K562 (cell line): ENCODE measurements around the gene ISG20L2. TPM values are rescaled to one million over a fixed set of nuclear protein-coding genes. Genes with fewer than 3 reads are reported as not detected.

Experiments used
- ATAC-seq: fragments of 200-7000 bp; cut with Tn5 transposase; 3 replicates; pipeline ENCODE4 v1.9.1; 2020; ENCODE audit warnings: moderate library complexity
- Bru-seq: library from RNA; stranded (reverse); fragments of 400-500 nt; gene quantifications from one replicate; lab custom pipeline; 2021; lab: Mats Ljungman, UMichigan
- BruChase-seq, 2 experiments: library from RNA; stranded (reverse); fragments of 400-500 nt; gene quantifications; one replicate each; lab custom pipeline; 2021; lab: Mats Ljungman, UMichigan
- BruUV-seq: library from RNA; stranded (reverse); fragments of 400-500 nt; replicated peaks from 2 replicates; lab custom pipeline; 2021; lab: Mats Ljungman, UMichigan
- CTCF ChIA-PET: fragments of 300-600 bp; formaldehyde crosslinking; extraction: SDS; loops from one replicate; lab custom pipeline; 2021; ENCODE audit warnings: low intra/inter-chr PET ratio; lab: Yijun Ruan, JAX
- POLR2A ChIA-PET: fragments of 300-600, 350-650 bp; sonication (Branson Sonifier 250); formaldehyde crosslinking; extraction: SDS; loops from one replicate; lab custom pipeline; 2021; ENCODE audit warnings: antibody characterized with exemption, inconsistent platforms; lab: Yijun Ruan, JAX
- DNase-seq, 4 experiments: peaks; one replicate each; pipeline versions ENCODE4 v3.0.0 to v3.0.0-alpha.2; 2011 to 2018; ENCODE audit warnings: low spot score in 3 of 4, mixed read lengths in 3 of 4; ENCODE audit errors: extremely low read depth in 1 of 4
- FAIRE-seq: peaks from 2 replicates; lab custom pipeline; 2011; peaks lifted over from hg19 to GRCh38; lab: Jason Lieb, UNC
- H2AFZ ChIP-seq: 2 replicates; pipeline ENCODE4 v1.6.0; 2011; ENCODE audit warnings: low read depth, low read length, control low read depth, inconsistent platforms
- H3K27ac ChIP-seq: fragments of 200-600 bp; 3 replicates; pipeline ENCODE4 v1.8.0; 2011; ENCODE audit warnings: low read depth, mild to moderate bottlenecking, control low read depth, inconsistent platforms, low read length, moderate library complexity, mixed read lengths; ENCODE audit errors: extremely low read depth
- H3K27me3 ChIP-seq, 2 experiments: fragments of 300-600 bp in 1 of 2; 2 replicates in 1 of 2; 3 replicates in 1 of 2; pipeline versions ENCODE4 v1.6.0 to v1.8.0; 2011; ENCODE audit warnings: inconsistent platforms in 2 of 2, low read length in 2 of 2, mild to moderate bottlenecking in 1 of 2, mixed read lengths in 1 of 2, moderate library complexity in 1 of 2; ENCODE audit not compliant: control insufficient read depth in 2 of 2, insufficient read depth in 2 of 2
- H3K36me3 ChIP-seq: fragments of 300-600 bp; 3 replicates; pipeline ENCODE4 v1.8.0; 2011; ENCODE audit warnings: mild to moderate bottlenecking, low read length, inconsistent platforms; ENCODE audit not compliant: control insufficient read depth, insufficient read depth
- H3K4me1 ChIP-seq, 2 experiments: fragments of 200-600 bp in 1 of 2; replicated peaks in 1 of 2; 2 replicates in 1 of 2; 3 replicates in 1 of 2; pipeline versions ENCODE4 v1.5.1 to v1.8.0; 2011; ENCODE audit warnings: inconsistent platforms in 2 of 2, low read length in 2 of 2, mild to moderate bottlenecking in 1 of 2, mixed read lengths in 1 of 2, moderate library complexity in 1 of 2; ENCODE audit not compliant: control insufficient read depth in 2 of 2, insufficient read depth in 2 of 2
- H3K4me2 ChIP-seq: 2 replicates; pipeline ENCODE4 v1.6.1; 2011; ENCODE audit warnings: low read length, control low read depth, inconsistent platforms, mixed read lengths; ENCODE audit not compliant: insufficient read depth
- H3K4me3 ChIP-seq: fragments of 200-600 bp; sonication (generic), shearing (Covaris generic); 2 replicates; pipeline ENCODE4 v1.5.1; 2016; ENCODE audit warnings: control low read depth, inconsistent platforms
- H3K79me2 ChIP-seq: fragments of 200-600 bp; 3 replicates; pipeline ENCODE4 v1.8.0; 2011; ENCODE audit warnings: low read length, inconsistent platforms; ENCODE audit not compliant: control insufficient read depth, insufficient read depth
- H3K9ac ChIP-seq, 2 experiments: 2 replicates each; pipeline versions ENCODE4 v1.6.0 to v1.6.1; 2011; ENCODE audit warnings: low read depth in 2 of 2, low read length in 2 of 2, control low read depth in 1 of 2, inconsistent platforms in 1 of 2, mild to moderate bottlenecking in 1 of 2, mixed read lengths in 1 of 2; ENCODE audit not compliant: insufficient read depth in 1 of 2
- H3K9me1 ChIP-seq: one replicate; pipeline ENCODE4 v1.6.0; 2011; ENCODE audit warnings: inconsistent platforms, mild to moderate bottlenecking, low read length, moderate library complexity; ENCODE audit not compliant: control insufficient read depth, insufficient read depth
- H3K9me3 ChIP-seq: replicated peaks from 2 replicates; pipeline ENCODE4 v1.5.1; 2011; ENCODE audit warnings: low read depth, low read length, inconsistent platforms; ENCODE audit not compliant: control insufficient read depth, insufficient read depth
- H4K20me1 ChIP-seq: replicated peaks from 2 replicates; pipeline ENCODE4 v1.6.1; 2011; ENCODE audit warnings: low read length, inconsistent platforms, mixed read lengths; ENCODE audit not compliant: control insufficient read depth, insufficient read depth
- TAF15 ChIP-seq: fragments of 200-400 bp; formaldehyde crosslinking; IDR thresholded peaks from 2 replicates; pipeline ENCODE4 v1.6.1; 2017; ENCODE audit warnings: mild to moderate bottlenecking, low read depth, low read length, moderate library complexity
- ZNF76 ChIP-seq: fragments of 250-450 bp; sonication (Bioruptor Pico); IDR thresholded peaks from 2 replicates; pipeline ENCODE4 v1.4.0; 2020; ENCODE audit warnings: mild to moderate bottlenecking, moderate library complexity, borderline replicate concordance
- WGBS: fragments of 100-300 bp; shearing (Covaris generic); methylation state at CpG from one replicate; pipeline ENCODE4 v1.1.6; 2016; ENCODE audit warnings: low coverage, mixed read lengths; ENCODE audit not compliant: insufficient coverage; ENCODE audit errors: missing lambda C conversion rate; 5-methylcytosine and 5-hydroxymethylcytosine counted together
- in situ Hi-C: fragments of 300-500 bp; cut with MboI; formaldehyde crosslinking; loops from 4 replicates; pipeline ENCODE4 v1.15.0; 2018; ENCODE audit warnings: inconsistent platforms, mixed read lengths
- intact Hi-C: fragments of 100-400 bp; cut with micrococcal nuclease; formaldehyde crosslinking; loops from 2 replicates; pipeline ENCODE4 v1.14.2; 2022
- long read RNA-seq, 3 experiments: library from polyadenylated mRNA in 2 of 3; library from RNA in 1 of 3; unstranded in 2 of 3; stranded (forward) in 1 of 3; transcript quantifications; one replicate each; pipeline ENCODE4 v2.0.0, GENCODE V29; 2019 to 2022
- polyA minus RNA-seq, 3 experiments: library from RNA; depleted of rRNA, polyadenylated mRNA; stranded (reverse); fragments of >200 nt; gene quantifications; 2 replicates each; pipeline ENCODE4 v1.2.3, GENCODE V29; 2011
- polyA plus RNA-seq, 8 experiments: library from polyadenylated mRNA; depleted of rRNA in 4 of 8; stranded (reverse) in 5 of 8; unstranded in 3 of 8; fragments of >200 nt; fragmentation: Nextera tagmentation in 2 of 8; fragmentation: Illumina TruSeq in 1 of 8; extraction: Ambion mirVana in 2 of 8; extraction: Trizol in 1 of 8; gene quantifications; 2 replicates each; pipeline versions ENCODE4 v1.2.1 to v1.2.3, GENCODE V29; 2011 to 2014; ENCODE audit warnings: inconsistent platforms in 1 of 8, missing spikeins in 1 of 8
- total RNA-seq, 7 experiments: library from RNA; depleted of rRNA in 6 of 7; stranded (reverse); fragments of >200 nt in 6 of 7; fragmentation: Illumina TruSeq in 2 of 7; extraction: Trizol in 2 of 7; gene quantifications; 2 replicates each; pipeline versions ENCODE4 v1.2.1 to v1.2.3, GENCODE V29; 2011 to 2021; ENCODE audit warnings: low replicate concordance in 1 of 7
- TF ChIP-seq, protein P1 (sequence below): fragments of 450-650 bp; IDR thresholded peaks from 2 replicates; pipeline ENCODE4 v1.7.0; 2016; ENCODE audit warnings: borderline replicate concordance
- TF ChIP-seq, protein P2 (sequence below): fragments of 450-650 bp; conservative IDR thresholded peaks from 2 replicates; pipeline ENCODE4 v1.6.1; 2016; ENCODE audit warnings: missing genetic modification characterization, low read depth, mild to moderate bottlenecking, missing compliant biosample characterization, moderate library complexity
- TF ChIP-seq, protein P3 (sequence below): fragments of 450-650 bp; formaldehyde crosslinking; conservative IDR thresholded peaks from 2 replicates; pipeline ENCODE4 v1.4.0; 2022; ENCODE audit warnings: mild to moderate bottlenecking, missing genetic modification characterization

Gene ISG20L2, protein sequence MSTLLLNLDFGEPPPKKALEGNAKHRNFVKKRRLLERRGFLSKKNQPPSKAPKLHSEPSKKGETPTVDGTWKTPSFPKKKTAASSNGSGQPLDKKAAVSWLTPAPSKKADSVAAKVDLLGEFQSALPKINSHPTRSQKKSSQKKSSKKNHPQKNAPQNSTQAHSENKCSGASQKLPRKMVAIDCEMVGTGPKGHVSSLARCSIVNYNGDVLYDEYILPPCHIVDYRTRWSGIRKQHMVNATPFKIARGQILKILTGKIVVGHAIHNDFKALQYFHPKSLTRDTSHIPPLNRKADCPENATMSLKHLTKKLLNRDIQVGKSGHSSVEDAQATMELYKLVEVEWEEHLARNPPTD
- 62.5 and 90.4 TPM in 2 replicates for total RNA-seq (2011; cell fraction: chromatin; rRNA removed; ENCODE audit: low replicate concordance)
- total RNA-seq (2011; cell fraction: nucleolus; rRNA removed), result 49.1 and 64.9 TPM in 2 replicates
- 55.7 and 64.4 TPM in 2 replicates for total RNA-seq (2011; cell fraction: nucleoplasm; rRNA removed)
- total RNA-seq (2014; rRNA removed), result 34.3 and 40.7 TPM in 2 replicates
- total RNA-seq (2014; rRNA removed; fragmentation: Illumina TruSeq; extraction: Trizol), result 57.7 and 59.6 TPM in 2 replicates
- total RNA-seq (2015; rRNA removed; fragmentation: Illumina TruSeq; extraction: Trizol), result 52.6 and 53.3 TPM in 2 replicates
- total RNA-seq (2021), result 46.3 and 50.3 TPM in 2 replicates
- polyA plus RNA-seq (2011; rRNA removed), result 59.5 and 63.8 TPM in 2 replicates
- polyA plus RNA-seq (2011; cell fraction: cytosol; rRNA removed), result 60.2 and 77.5 TPM in 2 replicates
- 23.1 and 28.0 TPM in 2 replicates for polyA plus RNA-seq (2011; cell fraction: nucleus; rRNA removed)
- 45.7 and 45.9 TPM in 2 replicates for polyA plus RNA-seq (2012)
- 100 and 130 TPM in 2 replicates for polyA plus RNA-seq (2014; fragmentation: Illumina TruSeq; extraction: Trizol)
- 10 to 100 TPM; 21.3 to 50.3 TPM for polyA plus RNA-seq (2014; fragmentation: Nextera tagmentation; extraction: Ambion mirVana)
- 41.5 and 50.9 TPM in 2 replicates for polyA plus RNA-seq (2014; rRNA removed)
- 52.8 and 62.8 TPM in 2 replicates for polyA minus RNA-seq (2011; rRNA and poly(A)+ RNA removed)
- 23.6 and 28.9 TPM in 2 replicates for polyA minus RNA-seq (2011; cell fraction: cytosol; rRNA and poly(A)+ RNA removed)
- 21.1 and 35.4 TPM in 2 replicates for polyA minus RNA-seq (2011; cell fraction: nucleus; rRNA and poly(A)+ RNA removed)
- Bru-seq, nascent RNA, result percentile 97 among the genes with signal in this experiment
- percentile 93 among the genes with signal in this experiment for BruChase-seq, experiment 1, labeled RNA remaining after a 2-hour chase
- BruChase-seq, experiment 2, labeled RNA remaining after a 6-hour chase, result percentile 95 among the genes with signal in this experiment
- long read RNA-seq, experiment 1, transcript ISG20L2-202 (4 exons, 2,310 nt), result minor isoform, 15 of 249 reads
- long read RNA-seq, experiment 1, transcript ISG20L2-201 (3 exons, 3,303 nt), result major isoform, 102 of 249 reads
- long read RNA-seq, experiment 1, partial matches to known transcripts, result 49 of 249 reads
- long read RNA-seq, experiment 1, other reads (novel, unspliced or antisense), result 81 of 249 reads
- long read RNA-seq, experiment 2, transcript ISG20L2-202 (4 exons, 2,310 nt), result minor isoform, 8 of 78 reads
- long read RNA-seq, experiment 2, transcript ISG20L2-201 (3 exons, 3,303 nt), result major isoform, 36 of 78 reads
- long read RNA-seq, experiment 2, partial matches to known transcripts, result 27 of 78 reads
- long read RNA-seq, experiment 2, other reads (novel, unspliced or antisense), result 7 of 78 reads
- long read RNA-seq, experiment 3, transcript ISG20L2-201 (3 exons, 3,303 nt), result major isoform, 17 of 41 reads
- long read RNA-seq, experiment 3, transcript ISG20L2-202 (4 exons, 2,310 nt), result minor isoform, 7 of 41 reads
- long read RNA-seq, experiment 3, partial matches to known transcripts, result 2 of 41 reads
- long read RNA-seq, experiment 3, other reads (novel, unspliced or antisense), result 15 of 41 reads

DNA sequence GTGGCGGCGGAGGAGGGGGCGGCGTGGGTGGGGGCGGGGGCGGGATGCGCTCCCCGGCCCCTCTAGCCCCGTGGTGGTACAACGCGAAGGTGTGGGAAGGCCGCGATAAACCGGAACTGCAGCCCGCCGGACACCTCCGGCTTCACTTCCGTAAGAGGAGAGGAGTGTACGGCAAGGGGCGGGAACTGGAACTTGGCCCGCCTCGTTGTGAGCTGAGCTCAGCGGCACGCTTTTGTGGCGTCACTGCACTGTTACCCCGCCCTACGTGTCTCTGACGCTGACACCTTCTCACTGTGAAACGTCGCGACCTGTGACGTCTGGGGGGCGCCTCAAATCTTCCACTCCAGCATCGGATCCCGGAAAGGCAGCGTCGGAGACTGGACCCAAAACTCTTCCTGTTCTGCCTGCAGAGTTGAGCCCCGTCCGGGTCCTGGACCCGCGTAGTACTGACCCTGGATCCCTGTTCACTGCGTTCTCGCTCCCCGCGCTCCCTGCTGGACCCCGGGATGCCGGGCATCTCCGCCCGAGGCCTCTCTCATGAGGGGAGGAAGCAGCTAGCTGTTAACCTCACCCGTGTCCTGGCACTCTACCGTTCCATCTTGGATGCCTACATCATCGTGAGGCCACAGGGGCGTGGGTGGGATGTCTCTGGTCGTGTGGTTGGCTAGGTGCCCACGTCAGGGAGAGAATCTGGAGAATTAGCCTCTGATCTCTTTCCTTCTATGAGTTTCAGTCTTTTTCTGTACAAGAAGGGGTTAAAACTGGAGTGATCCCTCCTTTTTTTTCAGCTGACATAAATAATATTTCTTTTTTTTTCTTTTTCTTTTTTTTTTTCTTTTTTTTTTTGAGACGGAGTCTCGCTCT, at the start of gene ISG20L2:
TSS of gene ISG20L2 (minus strand) at position 168 of the 864 bp plus-strand sequence. CDS start 1,114 bp downstream, outside the sequence.
- H2AFZ ChIP-seq, result peak within 1 kb of the TSS; percentile 88
- H4K20me1 ChIP-seq, result peaks cover 31% of the 10 kb centered on the region
- ATAC-seq (peak; percentile 88), DNase-seq (peak; percentile 92 to 99 (median 92)), FAIRE-seq (peak; percentile 93)
- in situ Hi-C loops, result loop anchor here (5.0 to 25.0 kb wide), 3 partner anchors 38 to 1417 kb away; partner anchors contain the start of genes FDPS, NTRK1, PKLR and PRCC
- H3K9me1 ChIP-seq, result no peaks in the 10 kb centered on the region
- peaks cover 74% of the 10 kb centered on the region for H3K36me3 ChIP-seq
- peak within 1 kb of the TSS; percentile 91 to 99 for H3K9ac ChIP-seq
- H3K9me3 ChIP-seq, result no peaks in the 10 kb centered on the region
- intact Hi-C loops, result loop anchor here (1.0 to 5.0 kb wide), 3 partner anchors 12 to 193 kb away; partner anchors contain the start of genes LRRC71 and MRPL24
- ChIA-PET CTCF (interaction anchor here (1.1 to 6.9 kb wide), 2 partner anchors 38 to 39 kb away, joined by 3 to 143 read pairs; partner anchors contain the start of gene PRCC), POLR2A (interaction anchor here (0.6 to 5.0 kb wide), 32 partner anchors 8 to 335 kb away, joined by 3 to 60 read pairs (median 4); partner anchors contain the start of genes HDGF, INSRR, MEF2D and MRPL24)
- WGBS, result 2% methylated on average over 35 of the region's 57 CpGs
- H3K4me1 ChIP-seq, result peaks cover 13 to 17% of the 10 kb centered on the region in 2 experiments; a peak in 4 of 5 replicates
- H3K79me2 ChIP-seq, result peaks cover 69% of the 10 kb centered on the region
- peak within 1 kb of the TSS; percentile 82 for H3K27ac ChIP-seq
- H3K27me3 ChIP-seq, result no peaks in the 10 kb centered on the region; a peak in 1 of 5 replicates
- H3K4me3 ChIP-seq, result peak within 1 kb of the TSS; percentile 76
- peak within 1 kb of the TSS; percentile 100 for H3K4me2 ChIP-seq
- BruUV-seq, result TSS peak; percentile 75
- no peak for TF ChIP-seq TAF15
- TF ChIP-seq, protein P1, sequence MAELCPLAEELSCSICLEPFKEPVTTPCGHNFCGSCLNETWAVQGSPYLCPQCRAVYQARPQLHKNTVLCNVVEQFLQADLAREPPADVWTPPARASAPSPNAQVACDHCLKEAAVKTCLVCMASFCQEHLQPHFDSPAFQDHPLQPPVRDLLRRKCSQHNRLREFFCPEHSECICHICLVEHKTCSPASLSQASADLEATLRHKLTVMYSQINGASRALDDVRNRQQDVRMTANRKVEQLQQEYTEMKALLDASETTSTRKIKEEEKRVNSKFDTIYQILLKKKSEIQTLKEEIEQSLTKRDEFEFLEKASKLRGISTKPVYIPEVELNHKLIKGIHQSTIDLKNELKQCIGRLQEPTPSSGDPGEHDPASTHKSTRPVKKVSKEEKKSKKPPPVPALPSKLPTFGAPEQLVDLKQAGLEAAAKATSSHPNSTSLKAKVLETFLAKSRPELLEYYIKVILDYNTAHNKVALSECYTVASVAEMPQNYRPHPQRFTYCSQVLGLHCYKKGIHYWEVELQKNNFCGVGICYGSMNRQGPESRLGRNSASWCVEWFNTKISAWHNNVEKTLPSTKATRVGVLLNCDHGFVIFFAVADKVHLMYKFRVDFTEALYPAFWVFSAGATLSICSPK, result no peak; the same call in 1 of the 2 replicates
- TF ChIP-seq, protein P2, sequence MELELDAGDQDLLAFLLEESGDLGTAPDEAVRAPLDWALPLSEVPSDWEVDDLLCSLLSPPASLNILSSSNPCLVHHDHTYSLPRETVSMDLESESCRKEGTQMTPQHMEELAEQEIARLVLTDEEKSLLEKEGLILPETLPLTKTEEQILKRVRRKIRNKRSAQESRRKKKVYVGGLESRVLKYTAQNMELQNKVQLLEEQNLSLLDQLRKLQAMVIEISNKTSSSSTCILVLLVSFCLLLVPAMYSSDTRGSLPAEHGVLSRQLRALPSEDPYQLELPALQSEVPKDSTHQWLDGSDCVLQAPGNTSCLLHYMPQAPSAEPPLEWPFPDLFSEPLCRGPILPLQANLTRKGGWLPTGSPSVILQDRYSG, result no peak
- TF ChIP-seq, protein P3, sequence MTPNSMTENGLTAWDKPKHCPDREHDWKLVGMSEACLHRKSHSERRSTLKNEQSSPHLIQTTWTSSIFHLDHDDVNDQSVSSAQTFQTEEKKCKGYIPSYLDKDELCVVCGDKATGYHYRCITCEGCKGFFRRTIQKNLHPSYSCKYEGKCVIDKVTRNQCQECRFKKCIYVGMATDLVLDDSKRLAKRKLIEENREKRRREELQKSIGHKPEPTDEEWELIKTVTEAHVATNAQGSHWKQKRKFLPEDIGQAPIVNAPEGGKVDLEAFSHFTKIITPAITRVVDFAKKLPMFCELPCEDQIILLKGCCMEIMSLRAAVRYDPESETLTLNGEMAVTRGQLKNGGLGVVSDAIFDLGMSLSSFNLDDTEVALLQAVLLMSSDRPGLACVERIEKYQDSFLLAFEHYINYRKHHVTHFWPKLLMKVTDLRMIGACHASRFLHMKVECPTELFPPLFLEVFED (CRISPR knock-in tag), result no peak
- TF ChIP-seq ZNF76 (CRISPR knock-in tag), result no peak
